Measurements from ENCODE around the gene STPG4. TPM values are rescaled to one million over a fixed set of nuclear protein-coding genes. Genes with fewer than 3 reads are reported as not detected.

STPG4 gene
- total and polyA plus RNA-seq, 2 of the 8 experiments (the other 6 are each of a cell fraction or from before 2014, with no cell fraction given): 0.28 TPM; not detected in 1

- no peak for TF ChIP-seq CHD7 (IDR thresholded peaks at IDR 0.05; ENCODE audit: insufficient replicate concordance, low read length)
- TF ChIP-seq ASH2L (IDR thresholded peaks at IDR 0.05; ENCODE audit: low read length): no peak
- TF ChIP-seq KDM1A (IDR thresholded peaks at IDR 0.05; ENCODE audit: borderline replicate concordance, low read length): no peak
- TF ChIP-seq BRCA1 (IDR thresholded peaks at IDR 0.05; ENCODE audit: low read depth, low read length): no peak
Observed at GRCh38 chr2:47204691-47205090, 49.6 kb upstream of the STPG4 start (continued).

All from H1 (cell line).